Transverse colon (tissue), 4 donors: ENCODE measurements around the gene PLXNB2.

ENCODE experiments used
- POLR2AphosphoS5 ChIP-seq, 3 donors: sonication (generic); formaldehyde crosslinking; IDR thresholded peaks; one replicate each; pipeline ENCODE4 v1.6.1; 2016; ENCODE audit warnings: antibody characterized with exemption in 3 of 3
- TF ChIP-seq, protein P1 (sequence below), 5 experiments: fragments of 200-600 bp in 3 of 5; fragments of 450-650 bp in 2 of 5; sonication (generic) in 3 of 5; IDR thresholded peaks; 1 replicate in 2 of 5; 2 replicates in 3 of 5; pipeline ENCODE4 v1.5.1; 2016 to 2017; ENCODE audit warnings: antibody characterized with exemption in 5 of 5, inconsistent platforms in 3 of 5, mild to moderate bottlenecking in 2 of 5, moderate library complexity in 1 of 5

DNA sequence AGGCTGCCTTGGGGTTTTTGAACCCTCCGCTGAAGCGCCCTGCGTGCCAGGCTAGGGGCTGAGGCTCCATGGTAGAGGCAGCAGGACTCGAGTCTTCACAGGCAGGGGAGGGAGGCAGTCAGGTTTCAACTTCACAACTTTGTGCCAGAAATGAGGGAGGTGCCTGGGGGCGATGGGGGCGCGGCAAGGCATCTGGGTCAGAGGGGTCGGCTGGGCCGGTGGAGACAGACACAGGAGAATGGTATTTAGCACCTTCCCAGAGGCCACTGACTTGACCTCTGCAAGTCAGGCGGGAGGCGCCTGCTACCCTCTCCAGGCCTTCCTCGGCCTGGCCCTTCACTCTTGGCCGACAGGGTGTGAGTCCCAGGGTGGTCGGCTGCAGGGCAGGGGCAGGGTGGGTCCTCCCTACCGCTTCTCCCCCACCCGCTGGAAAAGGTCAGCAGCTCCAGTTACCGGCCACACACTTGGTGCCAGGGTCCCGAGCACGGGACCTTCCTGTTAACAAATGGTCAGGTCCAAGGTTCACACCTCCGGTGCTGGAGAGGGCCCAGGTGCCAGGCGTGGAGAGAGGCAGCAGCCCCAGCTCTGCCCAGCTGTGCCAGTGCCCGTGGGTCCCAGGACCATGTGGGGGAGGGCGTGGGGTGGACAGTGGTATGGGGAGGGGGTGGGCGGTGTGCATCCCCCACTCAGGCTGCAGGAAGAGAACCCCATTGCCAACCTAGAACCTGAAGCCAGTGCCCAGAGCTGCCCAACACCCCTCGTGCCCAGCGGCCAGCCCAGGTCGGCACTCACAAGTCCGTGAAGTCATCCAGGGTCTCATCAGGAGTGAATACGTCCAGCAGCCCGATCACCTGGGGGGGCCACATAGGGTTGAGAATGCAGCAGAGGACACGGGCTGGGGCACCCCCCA is 49.7 kb downstream of the PLXNB2 start:
- TF ChIP-seq, protein P1, sequence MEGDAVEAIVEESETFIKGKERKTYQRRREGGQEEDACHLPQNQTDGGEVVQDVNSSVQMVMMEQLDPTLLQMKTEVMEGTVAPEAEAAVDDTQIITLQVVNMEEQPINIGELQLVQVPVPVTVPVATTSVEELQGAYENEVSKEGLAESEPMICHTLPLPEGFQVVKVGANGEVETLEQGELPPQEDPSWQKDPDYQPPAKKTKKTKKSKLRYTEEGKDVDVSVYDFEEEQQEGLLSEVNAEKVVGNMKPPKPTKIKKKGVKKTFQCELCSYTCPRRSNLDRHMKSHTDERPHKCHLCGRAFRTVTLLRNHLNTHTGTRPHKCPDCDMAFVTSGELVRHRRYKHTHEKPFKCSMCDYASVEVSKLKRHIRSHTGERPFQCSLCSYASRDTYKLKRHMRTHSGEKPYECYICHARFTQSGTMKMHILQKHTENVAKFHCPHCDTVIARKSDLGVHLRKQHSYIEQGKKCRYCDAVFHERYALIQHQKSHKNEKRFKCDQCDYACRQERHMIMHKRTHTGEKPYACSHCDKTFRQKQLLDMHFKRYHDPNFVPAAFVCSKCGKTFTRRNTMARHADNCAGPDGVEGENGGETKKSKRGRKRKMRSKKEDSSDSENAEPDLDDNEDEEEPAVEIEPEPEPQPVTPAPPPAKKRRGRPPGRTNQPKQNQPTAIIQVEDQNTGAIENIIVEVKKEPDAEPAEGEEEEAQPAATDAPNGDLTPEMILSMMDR (IDR thresholded peaks at IDR 0.05): no peak
- no peak for TF ChIP-seq POLR2AphosphoS5 (IDR thresholded peaks at IDR 0.05)
